GM19372 (cell line): Measurements from ENCODE around the gene ARHGEF28.

Experiments used
- ATAC-seq: cut with Tn5 transposase; IDR thresholded peaks from one replicate; pipeline ENCODE4 v1.9.1; 2021; ENCODE audit warnings: mild to moderate bottlenecking, low read depth, moderate library complexity; ENCODE audit not compliant: unreplicated experiment

The ARHGEF28 gene

GRCh38 chr5:73911761-73912393 is 285.9 kb downstream of the ARHGEF28 start:
- ATAC-seq, result no peak

DNA sequence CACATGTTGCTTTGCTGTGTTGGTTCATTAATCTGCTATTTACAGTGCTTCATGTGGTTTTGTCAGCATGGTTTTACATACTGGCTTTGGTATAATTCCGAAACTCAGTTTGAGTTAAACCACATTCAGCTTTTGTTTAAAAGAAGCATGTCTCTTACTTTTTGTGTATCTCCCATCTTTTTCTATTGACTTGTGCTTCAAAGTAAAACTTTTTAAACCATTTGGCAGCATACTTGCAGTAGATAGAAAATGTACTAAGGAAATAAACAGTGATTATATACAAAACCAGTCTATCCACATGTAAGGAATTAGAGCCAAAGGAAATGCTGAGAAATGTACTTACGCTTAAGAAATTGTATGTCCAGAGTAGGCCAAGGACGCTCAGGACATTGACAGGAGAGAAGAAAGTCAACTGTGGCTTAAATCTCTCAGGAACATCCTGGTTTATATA is 286.9 kb downstream of the ARHGEF28 start:
- no peak for ATAC-seq

DNA sequence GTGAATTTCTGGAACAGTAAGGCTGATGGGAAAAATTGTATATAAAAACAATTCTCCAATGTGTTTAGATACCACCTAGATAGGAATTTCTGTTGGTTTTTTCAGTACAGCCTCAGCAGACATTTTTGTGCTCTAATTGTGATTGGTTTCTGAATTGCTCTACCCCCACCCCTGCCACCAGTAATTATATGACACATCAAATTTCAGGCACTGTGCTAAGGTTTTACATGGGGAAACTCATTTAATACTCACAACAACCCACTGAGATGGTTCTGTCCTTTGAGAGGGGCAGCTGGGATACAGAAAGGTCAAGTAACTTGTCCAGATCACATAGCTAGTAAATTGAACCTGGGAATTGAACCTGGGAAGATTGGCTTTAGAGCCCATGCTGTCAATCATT is 288.0 kb downstream of the ARHGEF28 start:
- no peak for ATAC-seq

- ATAC-seq, result no peak
These were observed 289.3 kb downstream of the ARHGEF28 start for GRCh38 chr5:73915345-73915744.

- ATAC-seq, result no peak
These were observed 291.4 kb downstream of the ARHGEF28 start for GRCh38 chr5:73917433-73917832.

- ATAC-seq, result no peak
These were observed 291.9 kb downstream of the ARHGEF28 start for GRCh38 chr5:73917891-73918290.

DNA sequence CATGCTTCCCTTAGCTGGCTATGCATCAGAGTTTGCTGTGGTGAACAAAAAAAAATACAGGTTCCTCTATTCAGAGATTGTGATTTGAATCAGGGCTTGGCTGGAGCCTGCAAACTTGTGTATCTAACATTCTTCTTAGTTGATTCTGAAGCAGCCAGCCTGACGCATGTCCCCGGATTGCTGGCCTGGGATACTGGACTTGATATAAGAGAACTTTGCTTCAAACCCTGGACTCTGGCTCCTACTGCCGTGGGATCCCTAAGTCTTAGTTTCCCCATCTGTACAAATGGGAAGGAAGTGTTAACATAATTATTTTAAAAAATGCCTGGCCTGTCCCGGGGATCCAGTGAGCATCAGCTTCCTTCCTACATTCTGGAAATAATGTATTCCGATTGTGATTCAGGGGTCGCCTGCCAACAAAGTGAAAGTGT is 292.8 kb downstream of the ARHGEF28 start:
- ATAC-seq, result no peak

GRCh38 chr5:73921741-73922140 is 295.7 kb downstream of the ARHGEF28 start:
- no peak for ATAC-seq

DNA sequence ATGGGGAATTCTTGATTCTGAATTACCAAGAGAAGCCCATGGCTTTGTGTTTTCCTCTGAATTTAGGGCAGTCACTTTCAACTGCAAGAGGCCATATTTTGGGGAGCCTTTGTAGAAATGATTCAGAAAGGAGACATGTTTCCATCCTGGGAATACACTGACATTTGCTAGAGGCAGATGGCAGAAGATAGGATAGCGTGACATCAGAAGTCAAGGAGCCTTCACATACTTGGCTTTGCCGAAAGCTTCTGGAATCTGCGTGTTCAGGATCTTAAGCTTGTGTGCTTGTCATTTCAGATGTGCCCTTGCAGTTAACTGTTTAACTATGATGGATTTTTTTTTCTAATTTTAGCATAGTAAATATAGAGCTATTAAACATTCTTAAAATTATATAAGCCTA is 296.2 kb downstream of the ARHGEF28 start:
- no peak for ATAC-seq

- ATAC-seq, result no peak
These were observed 297.0 kb downstream of the ARHGEF28 start for GRCh38 chr5:73922875-73923557.

GRCh38 chr5:73928476-73929070 is 302.6 kb downstream of the ARHGEF28 start:
- ATAC-seq, result no peak

- no peak for ATAC-seq
These were observed 309.7 kb downstream of the ARHGEF28 start for GRCh38 chr5:73935719-73936118.

DNA sequence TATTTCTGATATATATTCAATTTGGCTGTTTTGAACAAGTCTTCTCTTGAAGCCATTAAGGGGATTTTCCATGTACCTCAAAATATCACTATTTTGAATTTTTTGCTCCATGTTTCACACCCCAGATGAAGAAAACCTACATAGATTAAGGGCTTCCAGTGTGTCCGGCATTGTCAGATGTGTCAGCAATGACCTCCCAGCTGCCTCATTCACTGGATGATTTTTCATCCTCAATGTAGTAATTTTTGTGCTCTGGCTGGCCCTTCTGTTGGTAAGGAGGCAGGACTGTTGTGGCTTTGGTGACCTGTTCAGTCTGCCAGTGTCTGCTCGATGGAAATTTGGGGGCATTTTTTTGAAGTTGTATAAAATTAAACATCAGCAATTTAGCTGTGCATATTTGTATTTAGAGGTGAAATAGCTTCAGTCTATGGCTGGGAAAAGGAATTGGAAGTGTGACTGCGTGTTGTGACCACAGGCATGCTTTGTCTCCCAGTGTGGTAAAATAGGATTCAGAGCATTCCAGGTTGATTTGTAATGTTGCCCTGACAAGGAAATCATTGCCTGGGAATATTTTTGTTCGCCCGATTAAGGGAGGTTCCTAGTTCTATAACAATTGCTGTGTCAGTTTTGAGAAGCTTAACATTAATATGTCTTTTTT is 312.4 kb downstream of the ARHGEF28 start:
- ATAC-seq, result no peak

DNA sequence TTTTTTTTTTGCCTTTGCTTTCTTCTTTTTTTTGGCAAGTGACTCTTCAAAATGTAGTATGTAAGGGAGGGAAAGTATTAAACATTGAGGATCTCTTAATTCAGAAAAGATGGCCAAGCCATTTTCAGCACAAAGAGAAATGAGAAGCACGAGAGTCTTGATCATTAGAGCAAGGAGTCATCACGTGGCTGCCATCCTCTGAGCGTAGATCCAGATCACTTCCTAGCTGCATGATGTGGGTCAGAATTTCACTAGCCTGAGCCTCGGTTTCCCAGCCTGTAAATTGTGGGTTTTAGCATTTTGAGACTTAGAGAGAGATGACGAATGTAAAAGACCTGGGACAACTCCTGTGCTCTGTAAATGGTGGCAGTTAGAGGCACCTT is 312.9 kb downstream of the ARHGEF28 start:
- ATAC-seq, result no peak

GRCh38 chr5:73939557-73939956 is 313.6 kb downstream of the ARHGEF28 start:
- ATAC-seq, result no peak

- no peak for ATAC-seq
These were observed 314.0 kb downstream of the ARHGEF28 start for GRCh38 chr5:73940026-73940425.

GRCh38 chr5:73940801-73941200 is 314.8 kb downstream of the ARHGEF28 start:
- no peak for ATAC-seq

- ATAC-seq, result no peak
These were observed 316.8 kb downstream of the ARHGEF28 start for GRCh38 chr5:73942783-73943182.

DNA sequence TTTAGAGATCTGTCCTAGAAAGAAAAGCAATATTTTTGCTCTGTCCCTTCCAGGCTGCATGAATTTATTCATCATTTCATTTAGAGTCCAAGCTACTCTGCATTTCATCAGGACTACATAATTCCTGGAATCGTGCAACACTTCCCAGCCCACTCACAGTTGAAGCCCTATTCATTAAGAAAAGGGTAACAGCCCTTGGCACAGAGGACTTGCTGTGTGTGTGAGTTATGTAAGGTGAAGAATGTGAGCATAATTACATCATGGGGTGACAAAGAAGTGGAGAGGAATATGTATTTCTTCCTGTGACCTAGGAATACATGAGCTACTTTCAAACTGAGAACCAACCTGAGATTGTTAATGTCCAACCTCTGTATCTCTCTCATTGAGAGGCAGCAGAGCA is 317.4 kb downstream of the ARHGEF28 start:
- ATAC-seq, result no peak

GRCh38 chr5:73944581-73944980 is 318.6 kb downstream of the ARHGEF28 start:
- ATAC-seq, result no peak

DNA sequence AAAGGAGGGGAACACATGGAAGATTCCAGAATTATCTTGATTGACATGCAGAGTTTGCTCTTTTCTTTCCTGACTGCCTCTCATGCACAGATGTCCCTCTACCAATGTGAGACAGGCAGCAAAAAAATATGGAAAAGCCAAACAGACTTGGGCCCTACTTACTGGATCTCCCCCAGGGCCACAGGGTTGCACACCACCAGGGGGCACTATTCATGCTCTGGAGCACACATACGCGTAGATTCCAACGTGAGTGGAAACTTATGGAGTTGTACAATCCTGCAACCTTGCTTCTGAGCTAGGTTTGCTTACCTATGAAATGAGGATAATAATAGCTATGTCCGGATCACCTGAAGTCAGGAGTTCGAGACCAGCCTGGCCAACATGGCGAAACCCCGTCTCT is 319.5 kb downstream of the ARHGEF28 start:
- no peak for ATAC-seq
